ENCODE measurements around the gene SEC16B.

- TF ChIP-seq POLR2A (IDR thresholded peaks at IDR 0.05) = no peak
- TF ChIP-seq CTCF (IDR thresholded peaks at IDR 0.05) = no peak
Observed at GRCh38 chr1:177902266-177902665, 67.6 kb downstream of the SEC16B start.
